GM19238 (cell line): ENCODE results near the gene NRCAM.

Experiments
- DNase-seq: peaks from one replicate; pipeline ENCODE4 v3.0.0; 2011; ENCODE audit warnings: low spot score; ENCODE audit not compliant: insufficient read length

The NRCAM gene

DNA sequence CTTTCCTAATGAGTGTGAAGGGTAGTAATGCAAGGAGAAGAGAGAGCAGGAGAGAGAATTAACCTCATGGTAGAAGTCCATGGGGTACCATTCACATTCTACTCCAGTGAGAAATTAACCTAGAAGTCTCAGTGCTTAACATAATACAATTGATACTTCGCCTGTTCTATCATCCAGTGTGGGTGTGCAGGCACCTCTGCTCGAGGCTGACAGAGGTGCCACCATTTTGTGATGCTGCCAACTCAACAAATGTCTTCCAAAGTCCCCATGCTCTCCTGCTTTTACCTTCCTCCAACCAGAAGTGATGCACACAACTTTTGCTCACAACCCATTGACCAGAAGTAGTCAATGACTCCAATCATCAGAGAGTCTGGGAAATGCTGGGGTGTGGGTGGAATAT lies 207.8 kb downstream of the NRCAM start:
- no peak for DNase-seq

DNA sequence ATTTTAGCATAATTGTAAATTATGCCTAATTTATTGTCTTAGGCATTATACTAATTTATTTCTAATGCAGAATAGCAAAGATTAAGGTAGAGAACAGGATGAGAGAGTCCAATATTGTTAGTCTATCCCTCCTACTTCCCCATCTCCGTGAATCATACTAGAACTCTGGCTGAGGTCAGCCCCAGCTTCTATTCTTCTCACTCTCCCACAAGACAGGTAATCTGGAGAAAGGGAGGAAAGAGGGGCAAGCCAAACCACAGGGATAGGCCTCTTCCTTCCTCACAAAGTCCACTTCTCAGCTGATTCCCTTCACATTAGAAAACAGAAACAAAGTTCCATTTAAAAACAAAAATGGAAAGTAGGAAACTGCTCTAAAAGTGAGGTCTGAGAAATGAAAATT lies 208.6 kb downstream of the NRCAM start:
- DNase-seq = no peak

GRCh38 chr7:108246227-108246837 lies 209.9 kb downstream of the NRCAM start:
- no peak for DNase-seq

DNA sequence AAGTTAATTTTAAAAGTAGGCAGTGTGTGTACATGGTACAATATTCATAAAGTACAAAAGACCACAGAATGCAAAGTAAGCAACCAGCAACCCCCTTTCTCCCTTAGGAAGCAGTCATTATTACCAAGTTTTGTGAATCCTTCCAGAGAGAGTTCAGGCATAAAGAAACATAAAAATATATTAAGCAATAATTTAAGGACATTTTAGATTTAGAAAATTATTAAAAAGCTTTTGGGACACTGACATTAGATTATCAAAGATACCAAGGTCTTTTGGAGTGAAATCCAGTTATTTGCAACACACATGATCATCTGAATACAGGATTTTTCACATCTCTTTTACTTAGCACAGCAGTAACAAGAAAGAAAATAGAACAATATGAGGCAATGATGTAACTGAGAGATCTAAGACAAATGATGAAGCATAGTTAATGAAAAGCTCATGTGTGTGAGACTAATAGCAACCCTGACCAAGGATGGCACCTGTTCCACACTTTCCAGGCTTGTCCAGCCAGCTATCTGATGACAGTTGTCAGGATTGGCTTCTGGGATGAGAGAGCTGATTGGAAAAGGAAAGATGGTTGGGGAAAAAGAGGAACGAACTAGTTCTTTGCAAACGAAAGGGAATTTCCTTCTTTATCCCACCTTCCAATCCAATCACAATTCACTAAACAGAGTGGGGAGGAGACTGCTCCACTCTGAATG lies 210.6 kb downstream of the NRCAM start:
- DNase-seq = no peak

DNA sequence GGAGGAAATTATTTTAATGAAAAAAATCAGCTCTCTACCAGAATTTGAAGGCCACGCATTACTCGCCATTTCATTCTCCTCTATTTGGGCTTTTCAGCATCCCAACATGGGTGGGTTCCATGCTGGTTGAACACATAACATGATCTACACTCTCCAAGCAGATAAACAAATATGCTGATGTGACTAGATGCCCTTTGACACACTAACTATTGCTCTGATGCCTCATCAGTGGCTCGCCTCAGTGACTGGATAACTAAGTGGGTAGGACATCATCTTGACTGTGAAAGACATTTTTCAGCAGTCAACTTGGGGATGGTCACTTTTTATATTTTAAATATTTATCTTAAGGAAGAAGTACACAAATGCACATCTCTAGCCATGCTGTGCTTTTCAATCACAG lies 212.1 kb downstream of the NRCAM start:
- DNase-seq = no peak

- DNase-seq = no peak
Observed at GRCh38 chr7:108239501-108240225, 216.6 kb downstream of the NRCAM start.

- DNase-seq = no peak
Observed at GRCh38 chr7:108236681-108237415, 219.4 kb downstream of the NRCAM start.

DNA sequence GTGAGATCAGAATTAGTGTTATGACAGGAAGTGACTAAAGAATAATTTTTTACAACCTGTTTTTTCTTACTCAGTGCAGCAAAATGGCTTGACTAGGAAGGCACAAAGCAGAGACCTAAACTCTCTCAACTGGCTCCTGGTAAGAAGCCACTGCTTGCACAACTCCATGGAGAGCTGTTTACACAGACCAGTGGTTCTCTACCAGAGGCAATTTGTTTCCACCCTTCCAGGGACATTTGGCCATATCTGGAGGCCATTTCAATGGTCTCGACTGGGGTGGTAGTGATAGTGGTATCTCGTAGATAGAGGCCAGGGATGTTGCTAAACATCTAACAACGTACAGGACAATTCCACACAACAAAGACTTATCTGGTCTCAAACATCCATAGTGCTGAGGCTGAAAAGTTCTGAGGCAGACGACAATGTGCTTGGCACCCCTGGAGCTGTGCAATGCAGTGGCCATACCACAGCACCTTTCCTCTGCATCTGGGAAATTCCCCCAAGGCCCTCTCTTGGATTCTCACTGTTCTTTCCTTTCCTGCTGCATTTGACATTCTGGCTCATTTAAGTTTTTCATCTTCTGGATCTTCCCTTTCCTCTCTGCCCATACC lies 220.7 kb downstream of the NRCAM start:
- no peak for DNase-seq

- no peak for DNase-seq
Observed at GRCh38 chr7:108234971-108235450, 221.2 kb downstream of the NRCAM start.

- DNase-seq = no peak
Observed at GRCh38 chr7:108234281-108234680, 222.0 kb downstream of the NRCAM start.

DNA sequence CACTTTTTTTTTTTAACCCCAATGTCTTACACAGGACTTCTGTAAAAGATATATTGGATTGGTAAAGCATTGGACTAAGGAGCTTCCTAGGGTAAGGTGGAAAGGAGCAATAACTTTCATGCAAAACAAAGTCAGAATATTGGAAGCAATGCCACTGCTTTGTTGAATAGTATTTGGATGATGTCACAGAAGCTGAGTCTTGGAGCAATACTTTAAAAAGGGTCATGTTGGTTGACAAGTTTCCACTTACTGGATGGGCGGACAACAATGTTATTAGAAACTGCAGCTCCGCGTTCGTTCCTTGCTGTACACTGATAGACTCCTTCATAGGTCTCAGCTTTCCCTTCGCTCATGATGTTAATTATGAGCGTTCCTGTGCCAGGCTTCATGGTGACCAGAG lies 224.2 kb downstream of the NRCAM start:
- DNase-seq = no peak

DNA sequence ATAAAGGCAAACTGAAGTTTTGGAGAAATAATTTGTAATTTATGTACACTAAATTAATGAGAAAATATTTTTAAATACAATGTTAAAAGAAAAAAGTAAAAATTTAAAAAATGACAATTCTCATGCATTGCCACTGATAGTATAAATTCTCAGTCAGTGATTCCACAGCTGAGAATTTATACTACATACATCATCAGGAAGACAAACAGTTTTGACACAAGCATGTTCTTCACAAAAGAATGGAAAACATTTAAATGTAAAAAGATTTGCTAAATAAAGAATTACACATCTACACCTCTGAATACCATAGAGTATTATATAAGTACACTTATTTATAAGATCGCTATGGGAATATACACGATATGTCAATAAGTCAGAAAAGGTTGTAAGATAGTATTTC lies 225.0 kb downstream of the NRCAM start:
- DNase-seq = no peak

DNA sequence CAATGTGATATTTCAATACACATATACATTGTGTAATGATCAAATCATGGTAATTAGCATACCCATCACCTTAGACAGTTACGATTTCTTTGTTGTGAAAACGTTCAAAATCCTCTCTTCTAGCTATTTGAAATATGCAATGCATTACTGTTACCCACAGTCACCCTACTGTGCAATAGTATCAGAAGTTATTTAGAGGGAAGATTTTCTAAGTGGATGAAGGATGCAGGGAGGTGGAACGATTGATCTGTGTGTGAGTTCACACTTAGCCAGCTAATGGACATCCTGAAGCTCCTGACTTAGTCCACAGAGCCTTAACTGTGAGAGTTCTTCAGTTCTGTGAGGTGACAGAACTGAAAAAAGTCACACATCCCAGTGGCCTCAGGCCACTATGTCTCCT lies 228.9 kb downstream of the NRCAM start:
- no peak for DNase-seq

DNA sequence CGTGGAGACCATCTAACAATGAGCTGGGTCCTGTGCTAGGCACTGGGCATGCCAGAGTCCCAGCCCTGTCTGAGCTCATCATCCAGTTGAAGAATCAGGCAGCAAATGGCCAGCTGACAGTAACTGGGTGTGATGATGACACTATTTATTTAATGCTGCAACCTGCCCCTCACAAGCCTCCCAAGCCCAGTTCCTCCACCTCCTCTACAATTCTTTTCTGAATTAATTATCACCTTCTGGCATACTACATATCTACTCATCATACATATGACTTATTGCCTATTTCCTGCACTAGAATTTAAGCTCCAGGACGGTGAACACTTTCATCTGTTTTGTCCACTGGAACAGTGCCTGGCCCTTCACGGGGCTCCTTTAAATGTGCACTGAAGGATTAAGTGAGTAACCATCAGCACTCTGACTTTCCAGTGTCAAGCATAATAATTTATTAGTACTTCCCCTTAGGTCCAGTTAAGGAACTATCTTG lies 229.4 kb downstream of the NRCAM start:
- DNase-seq = no peak

GRCh38 chr7:108225531-108226181 lies 230.6 kb downstream of the NRCAM start:
- no peak for DNase-seq

- DNase-seq = no peak
Observed at GRCh38 chr7:108224387-108224786, 231.8 kb downstream of the NRCAM start.

GRCh38 chr7:108222236-108222892 lies 233.9 kb downstream of the NRCAM start:
- DNase-seq = no peak

DNA sequence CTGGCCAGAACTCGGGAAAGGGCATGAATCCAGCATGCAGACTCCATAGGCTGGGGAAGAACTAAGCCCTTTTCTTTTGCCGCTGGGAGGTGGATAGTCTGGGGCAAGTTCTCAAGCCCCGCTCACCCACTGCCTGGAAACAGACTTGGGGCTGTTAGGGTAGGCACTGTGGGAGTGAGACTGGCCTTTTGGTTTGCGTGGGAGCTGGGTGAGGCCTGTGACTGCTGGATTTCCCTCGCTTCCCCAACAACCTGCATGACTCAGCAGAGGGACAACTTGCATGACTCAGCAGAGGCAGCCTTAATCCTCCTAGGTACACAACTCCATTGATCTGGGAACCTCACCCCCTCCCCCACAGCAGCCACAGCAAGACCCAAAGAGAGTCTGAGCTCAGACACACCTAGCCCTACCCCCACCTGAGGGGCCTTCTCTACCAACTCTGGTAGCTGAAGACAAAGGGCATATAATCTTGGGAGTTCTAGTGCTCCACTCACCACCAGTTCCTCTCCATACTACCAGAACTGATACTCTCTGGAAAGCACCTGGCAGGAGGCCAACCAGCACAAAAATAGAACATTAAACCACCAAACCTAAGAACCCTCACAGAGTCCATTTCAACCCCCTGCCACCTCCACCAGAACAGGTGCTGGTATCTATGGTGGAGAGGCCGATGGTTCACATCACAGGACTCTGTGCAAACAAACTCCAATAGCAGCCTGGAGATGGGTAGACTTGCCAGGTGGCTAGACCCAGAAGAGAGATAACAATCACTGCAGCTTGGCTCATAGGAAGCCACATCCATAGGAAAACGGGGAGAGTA lies 244.6 kb downstream of the NRCAM start:
- no peak for DNase-seq

DNA sequence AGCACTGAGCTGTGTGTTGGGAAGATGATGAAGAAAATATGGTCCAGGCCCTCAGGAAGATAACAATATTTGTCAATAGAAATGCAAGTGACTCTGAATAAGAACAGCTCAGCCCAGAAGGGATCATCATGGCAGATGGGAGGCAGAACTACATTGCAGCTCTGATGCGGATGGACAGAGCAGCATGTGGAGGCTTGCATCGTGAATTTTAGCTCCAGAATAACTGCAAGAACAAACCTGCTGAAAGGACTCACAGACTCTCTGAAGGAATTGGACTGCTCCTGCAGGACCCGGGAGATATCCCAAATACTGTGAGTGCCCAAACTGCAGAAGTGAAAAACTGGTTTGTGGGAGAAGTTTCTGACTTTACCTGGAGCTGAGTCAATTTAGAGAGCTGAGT lies 245.4 kb downstream of the NRCAM start:
- DNase-seq = no peak
